Vagina (tissue), 2 donors: ENCODE measurements around the gene OSGEPL1.

Source experiments
- POLR2A ChIP-seq, 2 donors: fragments of 450-650 bp; IDR thresholded peaks; one replicate each; pipeline ENCODE4 v1.6.1; 2017; ENCODE audit warnings: antibody characterized with exemption in 2 of 2, mild to moderate bottlenecking in 2 of 2, moderate library complexity in 2 of 2
- TF ChIP-seq, protein P1 (sequence below), 3 experiments: fragments of 450-650 bp in 2 of 3; fragments of 200-600 bp in 1 of 3; sonication (generic) in 1 of 3; IDR thresholded peaks; one replicate each; pipeline ENCODE4 v1.5.1; 2017 to 2019; ENCODE audit warnings: antibody characterized with exemption in 3 of 3, mild to moderate bottlenecking in 2 of 3, moderate library complexity in 2 of 3

DNA sequence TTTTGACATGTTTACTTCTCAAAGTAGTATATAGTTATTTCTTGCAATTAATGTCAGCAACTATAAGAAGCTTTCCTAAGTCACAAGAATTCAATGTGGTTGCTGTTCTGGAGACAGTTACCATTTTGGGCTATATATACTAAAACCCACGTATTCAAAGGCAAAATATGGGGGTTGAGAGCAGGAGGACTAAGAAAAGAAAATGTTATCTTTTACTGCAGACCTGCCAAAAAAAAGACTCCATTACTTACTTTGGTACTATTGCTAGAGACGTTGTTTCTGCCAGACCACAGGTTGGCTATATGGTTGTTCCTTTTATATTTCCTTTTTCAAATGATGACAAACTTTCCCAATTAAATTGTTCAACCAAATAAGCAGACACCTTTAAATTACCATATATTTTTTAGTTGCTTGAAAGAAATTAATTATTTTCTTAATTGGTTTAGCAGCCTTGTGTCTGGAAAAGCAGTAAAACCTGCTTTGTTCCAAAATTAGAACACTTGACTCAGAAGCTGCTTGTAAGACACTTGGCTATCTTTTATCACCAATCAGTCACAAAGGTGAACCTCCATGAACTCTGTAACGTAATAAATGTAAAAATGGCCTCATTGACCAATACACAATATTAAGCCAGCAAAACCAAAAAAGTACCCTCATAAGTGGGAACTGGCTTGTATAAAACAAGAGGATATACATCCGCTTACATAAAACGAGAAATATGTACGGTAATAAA lies 8.2 kb upstream of the OSGEPL1 start:
- TF ChIP-seq, protein P1, sequence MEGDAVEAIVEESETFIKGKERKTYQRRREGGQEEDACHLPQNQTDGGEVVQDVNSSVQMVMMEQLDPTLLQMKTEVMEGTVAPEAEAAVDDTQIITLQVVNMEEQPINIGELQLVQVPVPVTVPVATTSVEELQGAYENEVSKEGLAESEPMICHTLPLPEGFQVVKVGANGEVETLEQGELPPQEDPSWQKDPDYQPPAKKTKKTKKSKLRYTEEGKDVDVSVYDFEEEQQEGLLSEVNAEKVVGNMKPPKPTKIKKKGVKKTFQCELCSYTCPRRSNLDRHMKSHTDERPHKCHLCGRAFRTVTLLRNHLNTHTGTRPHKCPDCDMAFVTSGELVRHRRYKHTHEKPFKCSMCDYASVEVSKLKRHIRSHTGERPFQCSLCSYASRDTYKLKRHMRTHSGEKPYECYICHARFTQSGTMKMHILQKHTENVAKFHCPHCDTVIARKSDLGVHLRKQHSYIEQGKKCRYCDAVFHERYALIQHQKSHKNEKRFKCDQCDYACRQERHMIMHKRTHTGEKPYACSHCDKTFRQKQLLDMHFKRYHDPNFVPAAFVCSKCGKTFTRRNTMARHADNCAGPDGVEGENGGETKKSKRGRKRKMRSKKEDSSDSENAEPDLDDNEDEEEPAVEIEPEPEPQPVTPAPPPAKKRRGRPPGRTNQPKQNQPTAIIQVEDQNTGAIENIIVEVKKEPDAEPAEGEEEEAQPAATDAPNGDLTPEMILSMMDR (IDR thresholded peaks at IDR 0.05): no peak
- no peak for TF ChIP-seq POLR2A (IDR thresholded peaks at IDR 0.05)
